K562 (cell line): ENCODE measurements around the gene RNF41. TPM values are rescaled to one million over a fixed set of nuclear protein-coding genes. Genes with fewer than 3 reads are reported as not detected.

Experiments used
- ADNP ChIP-seq: fragments of 200-800 bp; sonication (Bioruptor generic); IDR thresholded peaks from 2 replicates; pipeline ENCODE4 v1.6.1; 2016; ENCODE audit warnings: missing genetic modification characterization, missing compliant biosample characterization
- ARID2 ChIP-seq: fragments of 450-650 bp; IDR thresholded peaks from 2 replicates; pipeline ENCODE4 v1.6.1; 2017; ENCODE audit warnings: antibody characterized with exemption, mild to moderate bottlenecking
- CTBP1 ChIP-seq: fragments of 450-650 bp; IDR thresholded peaks from 2 replicates; pipeline ENCODE4 v1.6.1; 2016; ENCODE audit warnings: borderline replicate concordance
- DPF2 ChIP-seq: fragments of 450-650 bp; IDR thresholded peaks from 2 replicates; pipeline ENCODE4 v1.6.1; 2016
- ESRRA ChIP-seq: fragments of 450-650 bp; IDR thresholded peaks from 2 replicates; pipeline ENCODE4 v1.6.1; 2014; ENCODE audit warnings: low read depth, mild to moderate bottlenecking, moderate library complexity, borderline replicate concordance
- ETS2 ChIP-seq: IDR thresholded peaks from 2 replicates; pipeline ENCODE4 v1.6.1; 2016; ENCODE audit warnings: borderline replicate concordance, missing genetic modification characterization, mild to moderate bottlenecking, moderate library complexity, missing compliant biosample characterization; ENCODE audit not compliant: poor library complexity, severe bottlenecking
- KAT2B ChIP-seq: IDR thresholded peaks from one replicate; pipeline ENCODE4 v1.6.1; 2012; ENCODE audit warnings: low read depth, mild to moderate bottlenecking, control low read depth, inconsistent platforms, low read length, moderate library complexity
- KDM4B ChIP-seq, 2 experiments: fragments of 450-650 bp in 1 of 2; sonication (generic) in 1 of 2; IDR thresholded peaks; 2 replicates each; pipeline ENCODE4 v1.6.1; 2016 to 2017; ENCODE audit warnings: borderline replicate concordance in 2 of 2, antibody characterized with exemption in 1 of 2, low read depth in 1 of 2, mild to moderate bottlenecking in 1 of 2
- KDM5B ChIP-seq: fragments of 200-600 bp; sonication (generic); IDR thresholded peaks from 2 replicates; pipeline ENCODE4 v1.6.1; 2012; ENCODE audit warnings: low read depth, mild to moderate bottlenecking, moderate library complexity, low read length, control low read depth, inconsistent platforms; ENCODE audit not compliant: insufficient replicate concordance
- NR4A1 ChIP-seq, 2 experiments: fragments of 250-450 bp in 1 of 2; fragments of 450-650 bp in 1 of 2; sonication (Bioruptor Pico) in 1 of 2; IDR thresholded peaks; 2 replicates each; pipeline versions ENCODE4 v1.4.0 to v1.6.1; 2016 to 2020; ENCODE audit warnings: mild to moderate bottlenecking in 2 of 2, missing compliant biosample characterization in 1 of 2, missing genetic modification characterization in 1 of 2, moderate library complexity in 1 of 2
- POLR3G ChIP-seq: IDR thresholded peaks from 2 replicates; pipeline ENCODE4 v1.6.1; 2011; ENCODE audit not compliant: insufficient read length, insufficient replicate concordance; ENCODE audit errors: extremely low read depth
- SMARCB1 ChIP-seq: IDR thresholded peaks from 2 replicates; pipeline ENCODE4 v1.6.1; 2011; ENCODE audit warnings: improper control_type of control experiment, low read depth; ENCODE audit not compliant: insufficient read length
- ZNF212 ChIP-seq: fragments of 450-650 bp; formaldehyde crosslinking; IDR thresholded peaks from 2 replicates; pipeline ENCODE4 v1.4.0; 2020; ENCODE audit warnings: mild to moderate bottlenecking
- ZNF561 ChIP-seq: fragments of 450-650 bp; formaldehyde crosslinking; conservative IDR thresholded peaks from 2 replicates; pipeline ENCODE4 v1.4.0; 2020; ENCODE audit warnings: mild to moderate bottlenecking, moderate library complexity
- ZNF76 ChIP-seq: fragments of 250-450 bp; sonication (Bioruptor Pico); IDR thresholded peaks from 2 replicates; pipeline ENCODE4 v1.4.0; 2020; ENCODE audit warnings: mild to moderate bottlenecking, moderate library complexity, borderline replicate concordance
- polyA plus RNA-seq, 8 experiments: library from polyadenylated mRNA; depleted of rRNA in 4 of 8; stranded (reverse) in 5 of 8; unstranded in 3 of 8; fragments of >200 nt; fragmentation: Nextera tagmentation in 2 of 8; fragmentation: Illumina TruSeq in 1 of 8; extraction: Ambion mirVana in 2 of 8; extraction: Trizol in 1 of 8; gene quantifications; 2 replicates each; pipeline versions ENCODE4 v1.2.1 to v1.2.3, GENCODE V29; 2011 to 2014; ENCODE audit warnings: inconsistent platforms in 1 of 8, missing spikeins in 1 of 8
- total RNA-seq, 7 experiments: library from RNA; depleted of rRNA in 6 of 7; stranded (reverse); fragments of >200 nt in 6 of 7; fragmentation: Illumina TruSeq in 2 of 7; extraction: Trizol in 2 of 7; gene quantifications; 2 replicates each; pipeline versions ENCODE4 v1.2.1 to v1.2.3, GENCODE V29; 2011 to 2021; ENCODE audit warnings: low replicate concordance in 1 of 7
- TF ChIP-seq, protein P1 (sequence below), 2 experiments: fragments of 250-450 bp in 1 of 2; fragments of 450-650 bp in 1 of 2; sonication (Bioruptor Pico) in 1 of 2; IDR thresholded peaks; 2 replicates each; pipeline versions ENCODE4 v1.6.1 to v1.8.0; 2016 to 2021; ENCODE audit warnings: mild to moderate bottlenecking in 2 of 2, moderate library complexity in 2 of 2, missing compliant biosample characterization in 1 of 2, missing genetic modification characterization in 1 of 2
- TF ChIP-seq, protein P2 (sequence below): fragments of 250-450 bp; sonication (Bioruptor Pico); IDR thresholded peaks from 2 replicates; pipeline ENCODE4 v1.9.0; 2021; ENCODE audit warnings: mild to moderate bottlenecking
- TF ChIP-seq, protein P3 (sequence below): fragments of 250-450 bp; sonication (Bioruptor Pico); IDR thresholded peaks from 2 replicates; pipeline ENCODE4 v1.9.0; 2021; ENCODE audit warnings: mild to moderate bottlenecking, inconsistent platforms
- TF ChIP-seq, protein P4 (sequence below): sonication (generic); formaldehyde crosslinking; IDR thresholded peaks from 2 replicates; pipeline ENCODE4 v1.8.1; 2023; ENCODE audit warnings: mild to moderate bottlenecking, missing genetic modification reagents
- TF ChIP-seq, protein P5 (sequence below), 2 experiments: fragments of 450-650 bp in 1 of 2; sonication (generic) in 1 of 2; formaldehyde crosslinking; conservative IDR thresholded peaks; 2 replicates each; pipeline versions ENCODE4 v1.4.0 to v1.8.1; 2020 to 2022; ENCODE audit warnings: mild to moderate bottlenecking in 1 of 2, missing genetic modification reagents in 1 of 2

The RNF41 gene
- total and polyA plus RNA-seq, 9 of the 15 experiments (the other 6 are each of a cell fraction or from before 2014, with no cell fraction given) = 28.2 to 46.8 (median 33.8) TPM

DNA sequence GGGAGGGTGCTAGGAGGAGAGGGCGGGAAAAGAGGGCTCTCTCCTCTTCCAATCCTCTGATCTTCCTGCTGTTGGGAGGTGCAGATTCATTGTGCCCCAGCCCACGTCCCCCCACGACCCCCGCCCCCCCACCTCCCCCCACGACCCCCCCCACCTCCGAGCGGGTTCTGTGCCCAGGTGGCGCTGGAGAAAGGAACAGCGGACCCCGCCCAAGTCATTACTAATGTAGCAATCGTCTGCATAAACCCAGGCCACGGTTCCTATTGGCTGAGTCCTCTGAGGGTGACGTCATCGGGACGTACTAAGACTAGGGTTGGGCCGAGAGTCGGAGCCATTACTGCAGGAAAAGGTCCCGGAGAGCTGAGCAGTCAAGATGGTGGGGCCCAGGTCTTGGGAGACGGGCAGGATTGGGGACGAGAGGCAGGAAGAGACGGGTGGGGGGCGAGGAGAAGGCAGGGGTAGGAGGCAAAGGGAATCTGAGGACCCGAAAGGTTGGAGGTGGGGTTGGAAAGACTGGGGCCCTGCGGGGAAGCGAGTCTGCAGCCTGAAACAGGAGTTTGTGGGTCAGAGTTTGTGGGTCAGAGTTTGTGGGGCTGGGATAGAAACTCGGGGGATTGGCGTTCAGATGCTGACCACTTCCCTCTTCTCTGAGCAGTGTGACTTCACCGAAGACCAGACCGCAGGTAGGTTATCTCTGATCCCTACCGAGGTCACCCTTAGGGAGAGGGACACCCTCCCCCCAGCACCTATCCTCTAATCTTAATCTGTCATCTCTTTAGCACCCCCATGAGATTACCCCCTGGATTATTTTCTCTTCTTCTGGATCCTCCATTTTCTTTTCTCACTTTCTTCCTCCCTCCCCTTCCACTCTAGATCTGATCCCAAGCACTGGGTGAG, 63.4 kb downstream of the RNF41 start, which contains the start of gene MYL6 (continued):
- TF ChIP-seq KDM4B (IDR thresholded peaks at IDR 0.05; ENCODE audit: borderline replicate concordance in 2 of 2, low read depth in 1 of 2) (no peak), ZNF76 (CRISPR knock-in tag) (0 out of 2 replicates have a peak, but pooled peaks have one; percentile 50), CTBP1 (peak; percentile 69; the same call in 1 of the 2 replicates), DPF2 (peak; percentile 72), KAT2B (no peak), SMARCB1 (no peak), ESRRA (peak; percentile 76), ZNF212 (CRISPR knock-in tag) (no peak), POLR3G (no peak), ZNF561 (CRISPR knock-in tag) (no peak; the same call in 1 of the 2 replicates), ETS2 (tag) (no peak), NR4A1 (CRISPR knock-in tag; IDR thresholded peaks at IDR 0.05) (no peak), NR4A1 (tag; IDR thresholded peaks at IDR 0.05) (peak; percentile 55; the same call in 1 of the 2 replicates), ADNP (tag) (no peak), ARID2 (0 out of 2 replicates have a peak, but pooled peaks have one; percentile 11), KDM5B (peak; percentile 97)
- TF ChIP-seq, protein P1, sequence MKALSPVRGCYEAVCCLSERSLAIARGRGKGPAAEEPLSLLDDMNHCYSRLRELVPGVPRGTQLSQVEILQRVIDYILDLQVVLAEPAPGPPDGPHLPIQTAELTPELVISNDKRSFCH (CRISPR knock-in tag; IDR thresholded peaks at IDR 0.05) = peak; percentile 31; the same call in 1 of the 2 replicates
- TF ChIP-seq, protein P1 (tag; IDR thresholded peaks at IDR 0.05) = no peak
- TF ChIP-seq, protein P2, sequence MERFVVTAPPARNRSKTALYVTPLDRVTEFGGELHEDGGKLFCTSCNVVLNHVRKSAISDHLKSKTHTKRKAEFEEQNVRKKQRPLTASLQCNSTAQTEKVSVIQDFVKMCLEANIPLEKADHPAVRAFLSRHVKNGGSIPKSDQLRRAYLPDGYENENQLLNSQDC (CRISPR knock-in tag) = peak; percentile 60; the same call in 1 of the 2 replicates
- TF ChIP-seq, protein P3, sequence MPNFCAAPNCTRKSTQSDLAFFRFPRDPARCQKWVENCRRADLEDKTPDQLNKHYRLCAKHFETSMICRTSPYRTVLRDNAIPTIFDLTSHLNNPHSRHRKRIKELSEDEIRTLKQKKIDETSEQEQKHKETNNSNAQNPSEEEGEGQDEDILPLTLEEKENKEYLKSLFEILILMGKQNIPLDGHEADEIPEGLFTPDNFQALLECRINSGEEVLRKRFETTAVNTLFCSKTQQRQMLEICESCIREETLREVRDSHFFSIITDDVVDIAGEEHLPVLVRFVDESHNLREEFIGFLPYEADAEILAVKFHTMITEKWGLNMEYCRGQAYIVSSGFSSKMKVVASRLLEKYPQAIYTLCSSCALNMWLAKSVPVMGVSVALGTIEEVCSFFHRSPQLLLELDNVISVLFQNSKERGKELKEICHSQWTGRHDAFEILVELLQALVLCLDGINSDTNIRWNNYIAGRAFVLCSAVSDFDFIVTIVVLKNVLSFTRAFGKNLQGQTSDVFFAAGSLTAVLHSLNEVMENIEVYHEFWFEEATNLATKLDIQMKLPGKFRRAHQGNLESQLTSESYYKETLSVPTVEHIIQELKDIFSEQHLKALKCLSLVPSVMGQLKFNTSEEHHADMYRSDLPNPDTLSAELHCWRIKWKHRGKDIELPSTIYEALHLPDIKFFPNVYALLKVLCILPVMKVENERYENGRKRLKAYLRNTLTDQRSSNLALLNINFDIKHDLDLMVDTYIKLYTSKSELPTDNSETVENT (CRISPR knock-in tag) = peak; percentile 79
- TF ChIP-seq, protein P4, sequence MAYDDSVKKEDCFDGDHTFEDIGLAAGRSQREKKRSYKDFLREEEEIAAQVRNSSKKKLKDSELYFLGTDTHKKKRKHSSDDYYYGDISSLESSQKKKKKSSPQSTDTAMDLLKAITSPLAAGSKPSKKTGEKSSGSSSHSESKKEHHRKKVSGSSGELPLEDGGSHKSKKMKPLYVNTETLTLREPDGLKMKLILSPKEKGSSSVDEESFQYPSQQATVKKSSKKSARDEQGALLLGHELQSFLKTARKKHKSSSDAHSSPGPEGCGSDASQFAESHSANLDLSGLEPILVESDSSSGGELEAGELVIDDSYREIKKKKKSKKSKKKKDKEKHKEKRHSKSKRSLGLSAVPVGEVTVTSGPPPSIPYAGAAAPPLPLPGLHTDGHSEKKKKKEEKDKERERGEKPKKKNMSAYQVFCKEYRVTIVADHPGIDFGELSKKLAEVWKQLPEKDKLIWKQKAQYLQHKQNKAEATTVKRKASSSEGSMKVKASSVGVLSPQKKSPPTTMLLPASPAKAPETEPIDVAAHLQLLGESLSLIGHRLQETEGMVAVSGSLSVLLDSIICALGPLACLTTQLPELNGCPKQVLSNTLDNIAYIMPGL = peak; percentile 67
- TF ChIP-seq, protein P5, sequence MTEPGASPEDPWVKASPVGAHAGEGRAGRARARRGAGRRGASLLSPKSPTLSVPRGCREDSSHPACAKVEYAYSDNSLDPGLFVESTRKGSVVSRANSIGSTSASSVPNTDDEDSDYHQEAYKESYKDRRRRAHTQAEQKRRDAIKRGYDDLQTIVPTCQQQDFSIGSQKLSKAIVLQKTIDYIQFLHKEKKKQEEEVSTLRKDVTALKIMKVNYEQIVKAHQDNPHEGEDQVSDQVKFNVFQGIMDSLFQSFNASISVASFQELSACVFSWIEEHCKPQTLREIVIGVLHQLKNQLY (CRISPR knock-in tag; conservative IDR thresholded peaks at IDR 0.05) = no peak; a peak in 1 of 4 replicates
